Lower leg skin (tissue), 4 donors: ENCODE data around the gene GAS7. TPM values are rescaled to one million over a fixed set of nuclear protein-coding genes. Genes with fewer than 3 reads are reported as not detected.

Source experiments
- DNase-seq, 2 donors: peaks; one replicate each; pipeline ENCODE4 v3.0.0-alpha.2; 2019; ENCODE audit warnings: low spot score in 2 of 2
- H3K4me3 ChIP-seq: fragments of 200-600 bp; sonication (generic); 2 replicates; pipeline ENCODE4 v1.5.1; 2017; ENCODE audit warnings: mild to moderate bottlenecking, low read depth; ENCODE audit not compliant: poor library complexity, severe bottlenecking
- POLR2A ChIP-seq, 2 donors: fragments of 450-650 bp; IDR thresholded peaks; one replicate each; pipeline ENCODE4 v1.6.1; 2016 to 2017; ENCODE audit warnings: antibody characterized with exemption in 2 of 2, mild to moderate bottlenecking in 1 of 2, moderate library complexity in 1 of 2
- WGBS, 2 donors: methylation state at CpG; one replicate each; pipeline ENCODE4 v1.1.5; 2018; 5-methylcytosine and 5-hydroxymethylcytosine counted together
- intact Hi-C: fragments of 100-400 bp; cut with DNase I; formaldehyde crosslinking; loops from one replicate; pipeline ENCODE4 v1.15.0; 2023; ENCODE audit warnings: low total_unique reads
- total RNA-seq, 4 donors: library from RNA; depleted of rRNA; stranded (reverse); fragments of >200 nt; gene quantifications; one replicate each; pipeline ENCODE4 v1.1.0, GENCODE V29; 2016
- TF ChIP-seq, protein P1 (sequence below), 3 donors: fragments of 450-650 bp; IDR thresholded peaks; one replicate each; pipeline ENCODE4 v1.5.1; 2016; ENCODE audit warnings: antibody characterized with exemption in 3 of 3, mild to moderate bottlenecking in 3 of 3, moderate library complexity in 2 of 3

The GAS7 gene
- total RNA-seq, 4 donors from 2014 or later = 97.8 to 148 (median 117) TPM

DNA sequence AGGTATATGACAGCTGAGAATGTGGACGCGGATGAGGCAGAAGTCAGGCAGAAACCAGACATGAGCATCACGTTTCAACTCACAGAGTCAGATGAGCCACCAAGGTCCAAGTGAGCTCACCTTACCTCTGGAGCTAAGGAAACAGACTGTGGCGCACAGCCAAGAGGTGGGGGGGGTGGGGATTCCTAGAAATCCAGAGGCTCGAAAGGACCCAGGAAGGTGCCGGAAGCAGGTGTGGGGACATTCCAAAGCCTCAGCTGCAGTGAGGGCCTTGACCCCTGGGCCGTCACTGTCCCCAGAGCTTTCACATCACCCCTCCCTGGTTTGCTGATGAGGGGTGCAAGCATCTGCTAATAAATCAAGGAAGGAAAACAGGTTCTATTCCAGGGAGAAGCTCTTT lies 264.1 kb downstream of the GAS7 start:
- intact Hi-C loops = no loop called here
- no peak for TF ChIP-seq POLR2A (IDR thresholded peaks at IDR 0.05)
- TF ChIP-seq, protein P1, sequence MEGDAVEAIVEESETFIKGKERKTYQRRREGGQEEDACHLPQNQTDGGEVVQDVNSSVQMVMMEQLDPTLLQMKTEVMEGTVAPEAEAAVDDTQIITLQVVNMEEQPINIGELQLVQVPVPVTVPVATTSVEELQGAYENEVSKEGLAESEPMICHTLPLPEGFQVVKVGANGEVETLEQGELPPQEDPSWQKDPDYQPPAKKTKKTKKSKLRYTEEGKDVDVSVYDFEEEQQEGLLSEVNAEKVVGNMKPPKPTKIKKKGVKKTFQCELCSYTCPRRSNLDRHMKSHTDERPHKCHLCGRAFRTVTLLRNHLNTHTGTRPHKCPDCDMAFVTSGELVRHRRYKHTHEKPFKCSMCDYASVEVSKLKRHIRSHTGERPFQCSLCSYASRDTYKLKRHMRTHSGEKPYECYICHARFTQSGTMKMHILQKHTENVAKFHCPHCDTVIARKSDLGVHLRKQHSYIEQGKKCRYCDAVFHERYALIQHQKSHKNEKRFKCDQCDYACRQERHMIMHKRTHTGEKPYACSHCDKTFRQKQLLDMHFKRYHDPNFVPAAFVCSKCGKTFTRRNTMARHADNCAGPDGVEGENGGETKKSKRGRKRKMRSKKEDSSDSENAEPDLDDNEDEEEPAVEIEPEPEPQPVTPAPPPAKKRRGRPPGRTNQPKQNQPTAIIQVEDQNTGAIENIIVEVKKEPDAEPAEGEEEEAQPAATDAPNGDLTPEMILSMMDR (IDR thresholded peaks at IDR 0.05) = no peak
- DNase-seq = no peak
- no peak overlapping the region for H3K4me3 ChIP-seq
- 85 to 87% methylated on average over 7 of the region's 7 CpGs for WGBS, 2 donors

DNA sequence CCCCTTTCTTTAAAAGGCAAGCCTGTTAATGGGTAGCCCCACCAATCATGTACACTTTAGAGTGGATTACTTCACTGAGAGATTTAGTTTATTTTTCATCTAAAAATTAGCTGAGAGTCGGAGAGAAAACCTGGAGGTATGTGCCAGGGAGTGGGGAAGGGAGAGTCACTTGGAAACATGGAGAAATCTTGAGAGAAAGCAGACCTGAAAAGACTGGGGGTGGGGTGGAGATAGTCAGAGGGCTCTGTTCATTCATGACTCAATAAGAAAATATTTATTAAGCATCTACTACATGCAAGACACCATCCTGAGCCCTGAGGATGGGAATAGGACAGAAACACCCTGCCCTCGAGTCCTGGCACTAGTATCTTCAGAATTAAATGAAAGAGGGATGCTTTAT lies 265.9 kb downstream of the GAS7 start:
- intact Hi-C loops = no loop called here
- TF ChIP-seq, protein P1 (IDR thresholded peaks at IDR 0.05) = no peak
- no peak for TF ChIP-seq POLR2A (IDR thresholded peaks at IDR 0.05)
- no peak for DNase-seq
- H3K4me3 ChIP-seq = no peak overlapping the region
- WGBS, 2 donors = 60 to 68% methylated on average over 2 of the region's 2 CpGs

DNA sequence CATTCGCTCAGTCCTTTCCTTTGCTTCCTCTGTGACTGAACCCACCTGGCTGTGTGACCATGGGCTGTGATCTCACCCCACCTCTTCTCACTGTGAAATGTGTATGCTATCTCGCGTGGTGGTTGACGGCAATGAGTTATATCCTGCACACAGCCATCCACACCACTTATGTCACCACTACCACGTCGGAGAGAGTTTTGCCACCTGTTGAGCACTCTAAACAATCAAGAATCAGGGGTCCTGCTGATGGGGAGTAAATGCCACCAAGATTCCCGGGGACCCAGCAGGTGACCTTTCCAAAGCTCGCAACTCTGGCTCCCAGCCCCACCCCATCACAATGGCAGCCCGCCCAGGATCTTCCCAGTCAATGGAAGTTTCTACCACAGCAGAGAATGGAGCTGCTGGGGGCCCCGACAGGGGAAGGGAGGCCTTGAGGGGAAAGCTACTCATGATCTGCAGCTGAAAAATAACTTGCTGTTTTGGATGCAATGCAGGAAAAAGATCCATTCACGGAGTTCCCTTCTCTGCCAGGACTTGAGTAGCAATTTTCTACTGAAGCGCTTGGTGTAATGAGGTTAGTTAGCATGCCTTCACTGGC lies 267.2 kb downstream of the GAS7 start:
- no peak overlapping the region for H3K4me3 ChIP-seq
- TF ChIP-seq, protein P1 (IDR thresholded peaks at IDR 0.05) = no peak
- TF ChIP-seq POLR2A (IDR thresholded peaks at IDR 0.05) = no peak
- intact Hi-C loops = no loop called here
- DNase-seq = no peak
- WGBS, 2 donors = 78 to 81% methylated on average over 12 of the region's 12 CpGs

DNA sequence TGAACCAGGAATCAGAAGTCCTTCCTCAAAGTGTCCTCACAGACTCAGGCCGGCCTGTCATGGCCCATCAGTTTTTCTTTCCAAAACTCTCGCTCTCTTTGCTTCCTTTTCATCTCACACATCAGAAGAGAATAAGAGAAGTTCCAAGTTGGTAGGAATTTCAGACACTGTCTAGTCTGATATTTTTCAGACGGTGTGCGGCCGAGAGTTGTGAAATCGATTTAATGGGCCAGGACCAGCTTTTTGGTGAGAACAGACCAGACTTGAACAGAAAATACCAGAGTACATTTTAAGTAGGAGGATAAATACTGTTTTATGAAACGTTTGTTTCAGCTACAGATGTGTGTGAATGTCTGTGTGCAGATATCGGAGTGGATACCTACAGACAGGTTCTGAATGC lies 268.5 kb downstream of the GAS7 start:
- no peak for DNase-seq
- intact Hi-C loops = loop anchor here (5.0 kb wide), 1 partner anchor 292 kb away; no protein-coding TSS in a partner anchor
- 72 to 85% methylated on average over 8 of the region's 8 CpGs for WGBS, 2 donors
- no peak for TF ChIP-seq POLR2A (IDR thresholded peaks at IDR 0.05)
- TF ChIP-seq, protein P1 (IDR thresholded peaks at IDR 0.05) = no peak
- H3K4me3 ChIP-seq = no peak overlapping the region

DNA sequence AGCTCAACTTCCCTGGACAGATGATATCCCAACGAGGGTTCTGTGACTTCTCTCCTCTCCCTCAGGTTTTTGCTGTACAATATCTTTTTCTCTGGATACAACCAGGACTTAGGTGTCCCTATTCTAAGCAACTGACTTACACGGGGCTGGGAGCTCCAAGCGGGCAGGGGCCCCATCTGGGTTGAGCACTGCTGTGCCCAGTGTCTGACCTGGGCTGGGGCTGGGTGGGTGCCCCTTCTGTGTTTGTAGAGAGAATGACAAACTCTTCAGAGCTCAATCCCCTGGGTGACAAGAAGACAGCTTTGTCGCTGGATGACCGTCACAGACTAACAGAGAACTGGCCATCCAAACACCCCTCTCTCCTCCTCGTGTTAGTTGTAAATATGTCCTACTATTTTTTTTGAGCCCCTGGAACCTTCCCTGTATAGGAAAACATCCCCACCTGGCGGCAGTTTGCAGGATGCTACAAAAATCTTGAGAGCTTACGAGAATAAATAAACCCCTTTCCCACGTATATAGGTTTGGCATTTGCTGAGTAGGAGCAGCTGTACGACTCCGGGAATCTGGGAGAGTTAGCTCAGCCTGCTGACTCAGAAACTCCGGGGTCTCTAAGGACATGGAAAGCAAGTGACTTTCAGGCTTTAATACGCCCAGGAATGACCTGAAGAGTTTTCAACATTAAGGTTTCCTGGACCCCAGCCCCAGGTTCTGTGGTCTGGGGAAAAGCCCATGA lies 269.6 kb downstream of the GAS7 start:
- no peak for TF ChIP-seq POLR2A (IDR thresholded peaks at IDR 0.05)
- TF ChIP-seq, protein P1 (IDR thresholded peaks at IDR 0.05) = no peak
- no peak for DNase-seq
- WGBS, 2 donors = 42 to 56% methylated on average over 13 of the region's 13 CpGs
- intact Hi-C loops = loop anchor here (5.0 kb wide), 1 partner anchor 294 kb away; no protein-coding TSS in a partner anchor
- H3K4me3 ChIP-seq = no peak overlapping the region
